Fibroblast of mammary gland (primary cell): ENCODE results near the gene ATP5F1B.

Experiments used
- DNase-seq: peaks from one replicate; pipeline ENCODE4 v3.0.0-alpha.2; 2010; ENCODE audit warnings: low read depth
- H3K4me3 ChIP-seq: 2 replicates; pipeline ENCODE4 v1.5.1; 2011; ENCODE audit warnings: low read depth, mild to moderate bottlenecking, low read length, moderate library complexity; ENCODE audit not compliant: control insufficient read depth
- CTCF ChIP-seq: conservative IDR thresholded peaks from 2 replicates; pipeline ENCODE4 v1.5.1; 2011; ENCODE audit warnings: low read depth, low read length, inconsistent platforms; ENCODE audit not compliant: control insufficient read depth, insufficient read depth

ATP5F1B gene

GRCh38 chr12:56634837-56635791 is 10.7 kb downstream of the ATP5F1B start:
- TF ChIP-seq CTCF: peak; percentile 60
- H3K4me3 ChIP-seq: peak overlapping the region; percentile 83
- DNase-seq: peak; percentile 85

GRCh38 chr12:56634242-56634836 is 11.4 kb downstream of the ATP5F1B start:
- peak overlapping the region; percentile 83 for H3K4me3 ChIP-seq
- no peak for DNase-seq
- no peak for TF ChIP-seq CTCF

- peak overlapping the region; percentile 83 for H3K4me3 ChIP-seq
- no peak for DNase-seq
- TF ChIP-seq CTCF: no peak
These were observed 12.1 kb downstream of the ATP5F1B start for GRCh38 chr12:56633468-56634241.

- peak overlapping the region; percentile 1 for H3K4me3 ChIP-seq
- DNase-seq: peak; percentile 28
- TF ChIP-seq CTCF: no peak
These were observed 12.9 kb downstream of the ATP5F1B start for GRCh38 chr12:56632701-56633467.

- no peak for TF ChIP-seq CTCF
- peak overlapping the region; percentile 1 for H3K4me3 ChIP-seq
- DNase-seq: peak; percentile 37
These were observed 13.7 kb downstream of the ATP5F1B start for GRCh38 chr12:56631790-56632700.
